GM23338 (cell line): Measurements from ENCODE around the gene MYO3B. TPM values are rescaled to one million over a fixed set of nuclear protein-coding genes. Genes with fewer than 3 reads are reported as not detected.

Experiments used
- ATAC-seq: fragments of 200-7000 bp; cut with Tn5 transposase; 3 replicates; pipeline ENCODE4 v1.9.1; 2020
- DNase-seq: peaks from one replicate; pipeline ENCODE4 v3.0.0-alpha.2; 2015; ENCODE audit warnings: low spot score
- H2AFZ ChIP-seq: fragments of 200-600 bp; sonication (generic); 2 replicates; pipeline ENCODE4 v1.8.0; 2016; ENCODE audit warnings: antibody characterized with exemption, mild to moderate bottlenecking, moderate library complexity
- H3F3A ChIP-seq: fragments of 200-600 bp; sonication (generic); replicated peaks from 2 replicates; pipeline ENCODE4 v1.8.0; 2017; ENCODE audit warnings: antibody characterized with exemption, mixed run types, low read depth
- H3K27ac ChIP-seq: fragments of 200-600 bp; sonication (generic); 2 replicates; pipeline ENCODE4 v1.6.1; 2016; ENCODE audit warnings: low read depth
- H3K27me3 ChIP-seq: fragments of 200-600 bp; sonication (generic); 2 replicates; pipeline ENCODE4 v1.8.0; 2016; ENCODE audit warnings: mild to moderate bottlenecking, mixed run types, moderate library complexity; ENCODE audit not compliant: insufficient read depth
- H3K36me3 ChIP-seq: fragments of 200-600 bp; sonication (generic); 2 replicates; pipeline ENCODE4 v1.8.0; 2016; ENCODE audit warnings: mild to moderate bottlenecking; ENCODE audit not compliant: insufficient read depth
- H3K4me1 ChIP-seq: fragments of 200-600 bp; sonication (generic); 2 replicates; pipeline ENCODE4 v1.8.0; 2016; ENCODE audit warnings: mild to moderate bottlenecking, moderate library complexity; ENCODE audit not compliant: insufficient read depth
- H3K4me2 ChIP-seq: fragments of 200-600 bp; sonication (generic); 2 replicates; pipeline ENCODE4 v1.7.1; 2017; ENCODE audit warnings: mixed run types
- H3K4me3 ChIP-seq: fragments of 200-600 bp; sonication (generic); 2 replicates; pipeline ENCODE4 v1.6.1; 2016; ENCODE audit warnings: mixed run types
- H3K79me2 ChIP-seq: fragments of 200-600 bp; sonication (generic); replicated peaks from 2 replicates; pipeline ENCODE4 v1.8.0; 2017; ENCODE audit warnings: mild to moderate bottlenecking; ENCODE audit not compliant: insufficient read depth
- H3K9me2 ChIP-seq: fragments of 200-600 bp; sonication (generic); 2 replicates; pipeline ENCODE4 v1.8.0; 2017; ENCODE audit not compliant: insufficient read depth
- H4K20me1 ChIP-seq: fragments of 200-600 bp; sonication (generic); replicated peaks from 2 replicates; pipeline ENCODE4 v1.8.0; 2017; ENCODE audit warnings: mild to moderate bottlenecking; ENCODE audit not compliant: insufficient read depth
- H3K27ac Mint-ChIP-seq: 2 replicates; pipeline ENCODE4 v1.8.0; 2020; ENCODE audit warnings: inconsistent platforms, mild to moderate bottlenecking, moderate library complexity, mixed read lengths
- H3K27me3 Mint-ChIP-seq: 3 replicates; pipeline ENCODE4 v1.8.0; 2022; ENCODE audit warnings: low read depth, mild to moderate bottlenecking, moderate library complexity, mixed read lengths, inconsistent platforms; ENCODE audit not compliant: insufficient read depth, poor library complexity
- H3K36me3 Mint-ChIP-seq: 3 replicates; pipeline ENCODE4 v1.8.0; 2021; ENCODE audit warnings: low read depth, mild to moderate bottlenecking, inconsistent platforms, moderate library complexity, mixed read lengths
- H3K4me1 Mint-ChIP-seq: 3 replicates; pipeline ENCODE4 v1.8.0; 2020; ENCODE audit warnings: mild to moderate bottlenecking, inconsistent platforms, mixed read lengths
- H3K4me3 Mint-ChIP-seq: 3 replicates; pipeline ENCODE4 v1.8.0; 2021; ENCODE audit warnings: moderate library complexity, mild to moderate bottlenecking, inconsistent platforms, mixed read lengths
- H3K9me3 Mint-ChIP-seq: 3 replicates; pipeline ENCODE4 v1.8.0; 2020; ENCODE audit warnings: moderate library complexity, mild to moderate bottlenecking, inconsistent platforms, mixed read lengths
- EZH2 ChIP-seq: fragments of 200-600 bp; sonication (generic); IDR thresholded peaks from one replicate; pipeline ENCODE4 v1.8.0; 2017; ENCODE audit warnings: antibody characterized with exemption, mild to moderate bottlenecking, low read depth; ENCODE audit not compliant: unreplicated experiment
- EZH2phosphoT487 ChIP-seq: fragments of 200-600 bp; sonication (generic); IDR thresholded peaks from one replicate; pipeline ENCODE4 v1.8.1; 2018; ENCODE audit warnings: antibody characterized with exemption; ENCODE audit not compliant: unreplicated experiment
- JUNB ChIP-seq: IDR thresholded peaks from one replicate; pipeline ENCODE4 v1.6.1; 2016; ENCODE audit warnings: antibody characterized with exemption; ENCODE audit not compliant: unreplicated experiment
- NANOG ChIP-seq: IDR thresholded peaks from 2 replicates; pipeline ENCODE4 v1.6.1; 2016; ENCODE audit warnings: antibody characterized with exemption, borderline replicate concordance
- POLR2AphosphoS5 ChIP-seq: IDR thresholded peaks from 2 replicates; pipeline ENCODE4 v1.6.1; 2016; ENCODE audit warnings: antibody characterized with exemption, low read depth
- STAT1 ChIP-seq: IDR thresholded peaks from one replicate; pipeline ENCODE4 v1.6.1; 2016; ENCODE audit warnings: antibody characterized with exemption; ENCODE audit not compliant: unreplicated experiment
- ZNF114 ChIP-seq: fragments of 250-450 bp; sonication (Bioruptor Pico); IDR thresholded peaks from 2 replicates; pipeline ENCODE4 v1.5.0; 2020; ENCODE audit warnings: mild to moderate bottlenecking, moderate library complexity
- ZNF331 ChIP-seq: fragments of 250-450 bp; sonication (Bioruptor Pico); IDR thresholded peaks from 2 replicates; pipeline ENCODE4 v1.5.0; 2020; ENCODE audit warnings: low read depth, mild to moderate bottlenecking, moderate library complexity
- ZNF462 ChIP-seq: fragments of 250-450 bp; sonication (Bioruptor Pico); IDR thresholded peaks from 2 replicates; pipeline ENCODE4 v1.5.0; 2020; ENCODE audit warnings: mild to moderate bottlenecking, moderate library complexity
- polyA plus RNA-seq: library from polyadenylated mRNA; unstranded; fragments of >200 nt; fragmentation: Nextera tagmentation; extraction: Ambion mirVana; gene quantifications from 2 replicates; pipeline ENCODE4 v1.2.1, GENCODE V29; 2016
- total RNA-seq: library from RNA; depleted of rRNA; stranded (reverse); fragments of >200 nt; shearing (Covaris generic); gene quantifications from 2 replicates; pipeline ENCODE4 v1.2.3, GENCODE V29; 2014
- TF ChIP-seq, protein P1 (sequence below): IDR thresholded peaks from 2 replicates; pipeline ENCODE4 v1.6.1; 2016; ENCODE audit warnings: antibody characterized with exemption
- TF ChIP-seq, protein P2 (sequence below), 2 experiments: fragments of 200-600 bp in 1 of 2; sonication (generic) in 1 of 2; conservative IDR thresholded peaks; 2 replicates each; pipeline versions ENCODE4 v1.5.1 to v1.6.1; 2016 to 2017; ENCODE audit warnings: antibody characterized with exemption in 2 of 2, low read depth in 2 of 2, mild to moderate bottlenecking in 2 of 2, moderate library complexity in 1 of 2
- TF ChIP-seq, protein P3 (sequence below): IDR thresholded peaks from one replicate; pipeline ENCODE4 v1.6.1; 2018; ENCODE audit warnings: antibody characterized with exemption; ENCODE audit not compliant: unreplicated experiment

MYO3B gene
- total and polyA plus RNA-seq, 2 experiments from 2014 or later, result 0.42 TPM; not detected in 1

DNA sequence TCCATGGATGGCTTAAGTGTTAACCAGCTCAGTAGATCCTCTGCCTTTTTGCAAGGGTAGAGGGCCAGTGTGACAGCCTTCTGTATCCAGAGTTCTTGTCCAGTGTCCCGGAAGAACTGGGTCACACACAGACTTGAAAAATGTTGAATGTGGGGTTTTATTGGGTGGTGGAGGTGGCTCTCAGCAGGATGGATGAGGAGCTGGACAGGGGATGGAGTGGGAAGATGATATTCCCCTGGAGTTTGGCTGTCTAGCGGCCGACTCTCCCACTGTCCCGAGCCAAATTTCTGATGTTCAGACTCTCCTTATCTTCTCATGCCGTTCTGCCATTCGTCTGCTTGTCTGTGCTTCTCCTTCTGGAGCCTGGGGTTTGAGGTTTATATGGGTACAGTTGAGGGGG, 72.6 kb downstream of the MYO3B start:
- no peak overlapping the region for H3K4me3 ChIP-seq

More for the DNA sequence above, 72.6 kb downstream of the MYO3B start:
- Mint-ChIP-seq H3K36me3 (no peaks in the 10 kb centered on the region; the same call in 2 of the 3 replicates), H3K27ac (no peak overlapping the region), H3K4me3 (no peak overlapping the region), H3K27me3 (peaks cover 2% of the 10 kb centered on the region), H3K4me1 (no peaks in the 10 kb centered on the region), H3K9me3 (no peaks in the 10 kb centered on the region)
- Histone ChIP-seq H3K27me3 (no peaks in the 10 kb centered on the region), H2AFZ (no peak overlapping the region), H3F3A (no peaks in the 10 kb centered on the region), H3K27ac (no peak overlapping the region), H3K9me2 (peaks cover 14% of the 10 kb centered on the region; the same call in 1 of the 2 replicates), H3K4me1 (no peaks in the 10 kb centered on the region), H3K79me2 (no peaks in the 10 kb centered on the region), H4K20me1 (no peaks in the 10 kb centered on the region), H3K36me3 (no peaks in the 10 kb centered on the region), H3K4me2 (no peak overlapping the region)
- TF ChIP-seq, protein P1, sequence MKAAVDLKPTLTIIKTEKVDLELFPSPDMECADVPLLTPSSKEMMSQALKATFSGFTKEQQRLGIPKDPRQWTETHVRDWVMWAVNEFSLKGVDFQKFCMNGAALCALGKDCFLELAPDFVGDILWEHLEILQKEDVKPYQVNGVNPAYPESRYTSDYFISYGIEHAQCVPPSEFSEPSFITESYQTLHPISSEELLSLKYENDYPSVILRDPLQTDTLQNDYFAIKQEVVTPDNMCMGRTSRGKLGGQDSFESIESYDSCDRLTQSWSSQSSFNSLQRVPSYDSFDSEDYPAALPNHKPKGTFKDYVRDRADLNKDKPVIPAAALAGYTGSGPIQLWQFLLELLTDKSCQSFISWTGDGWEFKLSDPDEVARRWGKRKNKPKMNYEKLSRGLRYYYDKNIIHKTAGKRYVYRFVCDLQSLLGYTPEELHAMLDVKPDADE, result no peak
- TF ChIP-seq ZNF331 (CRISPR knock-in tag), result no peak
- TF ChIP-seq, protein P2, sequence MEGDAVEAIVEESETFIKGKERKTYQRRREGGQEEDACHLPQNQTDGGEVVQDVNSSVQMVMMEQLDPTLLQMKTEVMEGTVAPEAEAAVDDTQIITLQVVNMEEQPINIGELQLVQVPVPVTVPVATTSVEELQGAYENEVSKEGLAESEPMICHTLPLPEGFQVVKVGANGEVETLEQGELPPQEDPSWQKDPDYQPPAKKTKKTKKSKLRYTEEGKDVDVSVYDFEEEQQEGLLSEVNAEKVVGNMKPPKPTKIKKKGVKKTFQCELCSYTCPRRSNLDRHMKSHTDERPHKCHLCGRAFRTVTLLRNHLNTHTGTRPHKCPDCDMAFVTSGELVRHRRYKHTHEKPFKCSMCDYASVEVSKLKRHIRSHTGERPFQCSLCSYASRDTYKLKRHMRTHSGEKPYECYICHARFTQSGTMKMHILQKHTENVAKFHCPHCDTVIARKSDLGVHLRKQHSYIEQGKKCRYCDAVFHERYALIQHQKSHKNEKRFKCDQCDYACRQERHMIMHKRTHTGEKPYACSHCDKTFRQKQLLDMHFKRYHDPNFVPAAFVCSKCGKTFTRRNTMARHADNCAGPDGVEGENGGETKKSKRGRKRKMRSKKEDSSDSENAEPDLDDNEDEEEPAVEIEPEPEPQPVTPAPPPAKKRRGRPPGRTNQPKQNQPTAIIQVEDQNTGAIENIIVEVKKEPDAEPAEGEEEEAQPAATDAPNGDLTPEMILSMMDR (conservative IDR thresholded peaks at IDR 0.05; ENCODE audit: low read depth in 2 of 2), result no peak
- no peak for TF ChIP-seq JUNB
- TF ChIP-seq EZH2, result no peak
- TF ChIP-seq POLR2AphosphoS5, result no peak
- no peak for TF ChIP-seq EZH2phosphoT487
- TF ChIP-seq, protein P3, sequence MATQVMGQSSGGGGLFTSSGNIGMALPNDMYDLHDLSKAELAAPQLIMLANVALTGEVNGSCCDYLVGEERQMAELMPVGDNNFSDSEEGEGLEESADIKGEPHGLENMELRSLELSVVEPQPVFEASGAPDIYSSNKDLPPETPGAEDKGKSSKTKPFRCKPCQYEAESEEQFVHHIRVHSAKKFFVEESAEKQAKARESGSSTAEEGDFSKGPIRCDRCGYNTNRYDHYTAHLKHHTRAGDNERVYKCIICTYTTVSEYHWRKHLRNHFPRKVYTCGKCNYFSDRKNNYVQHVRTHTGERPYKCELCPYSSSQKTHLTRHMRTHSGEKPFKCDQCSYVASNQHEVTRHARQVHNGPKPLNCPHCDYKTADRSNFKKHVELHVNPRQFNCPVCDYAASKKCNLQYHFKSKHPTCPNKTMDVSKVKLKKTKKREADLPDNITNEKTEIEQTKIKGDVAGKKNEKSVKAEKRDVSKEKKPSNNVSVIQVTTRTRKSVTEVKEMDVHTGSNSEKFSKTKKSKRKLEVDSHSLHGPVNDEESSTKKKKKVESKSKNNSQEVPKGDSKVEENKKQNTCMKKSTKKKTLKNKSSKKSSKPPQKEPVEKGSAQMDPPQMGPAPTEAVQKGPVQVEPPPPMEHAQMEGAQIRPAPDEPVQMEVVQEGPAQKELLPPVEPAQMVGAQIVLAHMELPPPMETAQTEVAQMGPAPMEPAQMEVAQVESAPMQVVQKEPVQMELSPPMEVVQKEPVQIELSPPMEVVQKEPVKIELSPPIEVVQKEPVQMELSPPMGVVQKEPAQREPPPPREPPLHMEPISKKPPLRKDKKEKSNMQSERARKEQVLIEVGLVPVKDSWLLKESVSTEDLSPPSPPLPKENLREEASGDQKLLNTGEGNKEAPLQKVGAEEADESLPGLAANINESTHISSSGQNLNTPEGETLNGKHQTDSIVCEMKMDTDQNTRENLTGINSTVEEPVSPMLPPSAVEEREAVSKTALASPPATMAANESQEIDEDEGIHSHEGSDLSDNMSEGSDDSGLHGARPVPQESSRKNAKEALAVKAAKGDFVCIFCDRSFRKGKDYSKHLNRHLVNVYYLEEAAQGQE, result no peak
- TF ChIP-seq ZNF462 (CRISPR knock-in tag), result no peak
- TF ChIP-seq ZNF114 (CRISPR knock-in tag), result no peak
- TF ChIP-seq NANOG, result no peak
- no peak for TF ChIP-seq STAT1
- ATAC-seq (no peak), DNase-seq (no peak)
